H1 (cell line): Measurements from ENCODE around the gene SLC41A1. TPM values are rescaled to one million over a fixed set of nuclear protein-coding genes. Genes with fewer than 3 reads are reported as not detected.

Experiments used
- CTCF ChIA-PET: fragments of 300-600 bp; sonication (Branson Sonifier 250); formaldehyde crosslinking; loops from one replicate; lab custom pipeline; 2021; ENCODE audit not compliant: partially characterized antibody; lab: Charles Lee
- POLR2A ChIA-PET: fragments of 300-600 bp; sonication (Branson Sonifier 250); formaldehyde crosslinking; loops from one replicate; lab custom pipeline; 2021; ENCODE audit warnings: inconsistent platforms; ENCODE audit not compliant: partially characterized antibody; lab: Charles Lee
- DNase-seq, 2 experiments: peaks; one replicate each; pipeline versions ENCODE4 v3.0.0 to v3.0.0-alpha.2; 2010 to 2022; ENCODE audit warnings: low spot score in 2 of 2, low read depth in 1 of 2, mixed read lengths in 1 of 2
- FAIRE-seq: peaks from 2 replicates; lab custom pipeline; 2011; peaks lifted over from hg19 to GRCh38; lab: Jason Lieb, UNC
- H2AFZ ChIP-seq: 2 replicates; pipeline ENCODE4 v1.8.1; 2012; ENCODE audit warnings: low read length, inconsistent platforms
- H2AK5ac ChIP-seq: 2 replicates; pipeline ENCODE4 v1.6.1; 2013; ENCODE audit warnings: low read depth, low read length
- H2BK120ac ChIP-seq: replicated peaks from 2 replicates; pipeline ENCODE3; 2013; ENCODE audit warnings: low read depth, low read length, inconsistent platforms
- H2BK12ac ChIP-seq: 2 replicates; pipeline ENCODE4 v1.6.1; 2013; ENCODE audit warnings: low read depth, low read length
- H2BK15ac ChIP-seq: 2 replicates; pipeline ENCODE4 v1.6.1; 2013; ENCODE audit warnings: low read length
- H2BK20ac ChIP-seq: 2 replicates; pipeline ENCODE4 v1.6.1; 2013; ENCODE audit warnings: low read length
- H2BK5ac ChIP-seq: 2 replicates; pipeline ENCODE4 v1.6.1; 2013; ENCODE audit warnings: low read depth, low read length
- H3K14ac ChIP-seq: 2 replicates; pipeline ENCODE4 v1.6.1; 2013; ENCODE audit warnings: inconsistent platforms; ENCODE audit not compliant: insufficient read length
- H3K18ac ChIP-seq: 2 replicates; pipeline ENCODE4 v1.6.1; 2013; ENCODE audit warnings: low read length; ENCODE audit errors: extremely low read depth
- H3K23ac ChIP-seq: 2 replicates; pipeline ENCODE4 v1.6.1; 2013; ENCODE audit warnings: inconsistent platforms; ENCODE audit not compliant: insufficient read length
- H3K23me2 ChIP-seq: 2 replicates; pipeline ENCODE4 v1.6.1; 2013; ENCODE audit warnings: low read depth, low read length
- H3K27ac ChIP-seq: 2 replicates; pipeline ENCODE4 v1.6.1; 2011; ENCODE audit warnings: low read depth, low read length, inconsistent platforms
- H3K27me3 ChIP-seq, 4 experiments: replicated peaks in 1 of 4; 1 replicate in 1 of 4; 2 replicates in 3 of 4; pipeline versions ENCODE4 v1.6.1 to v1.8.1; 2011 to 2013; ENCODE audit warnings: low read length in 3 of 4, mild to moderate bottlenecking in 3 of 4, inconsistent platforms in 2 of 4, mixed read lengths in 2 of 4, moderate library complexity in 1 of 4; ENCODE audit not compliant: control insufficient read depth in 3 of 4, insufficient read depth in 3 of 4; ENCODE audit errors: extremely low read depth in 1 of 4
- H3K36me3 ChIP-seq, 4 experiments: 2 replicates each; pipeline versions ENCODE4 v1.6.1 to v1.8.1; 2011 to 2013; ENCODE audit warnings: mild to moderate bottlenecking in 4 of 4, low read length in 3 of 4, moderate library complexity in 2 of 4, control low read depth in 1 of 4, inconsistent platforms in 1 of 4; ENCODE audit not compliant: insufficient read depth in 4 of 4, control insufficient read depth in 2 of 4
- H3K4ac ChIP-seq: replicated peaks from 2 replicates; pipeline ENCODE3; 2013; ENCODE audit warnings: low read length, low read depth, mixed read lengths, inconsistent platforms; ENCODE audit not compliant: insufficient read length
- H3K4me1 ChIP-seq, 4 experiments: replicated peaks in 1 of 4; 1 replicate in 1 of 4; 2 replicates in 3 of 4; pipeline versions ENCODE4 v1.6.1 to v1.8.1; 2011 to 2013; ENCODE audit warnings: low read length in 3 of 4, inconsistent platforms in 2 of 4, mixed read lengths in 1 of 4; ENCODE audit not compliant: insufficient read depth in 4 of 4, control insufficient read depth in 3 of 4
- H3K4me2 ChIP-seq, 2 experiments: 2 replicates each; pipeline versions ENCODE4 v1.6.1 to v1.8.1; 2011 to 2013; ENCODE audit warnings: low read depth in 2 of 2, low read length in 2 of 2, control low read depth in 1 of 2, inconsistent platforms in 1 of 2, mild to moderate bottlenecking in 1 of 2; ENCODE audit not compliant: insufficient read depth in 1 of 2
- H3K4me3 ChIP-seq, 4 experiments: fragments of 200-600, 300-600 bp in 1 of 4; sonication (generic), shearing (Covaris generic), sonication (Bioruptor Twin) in 1 of 4; 2 replicates each; pipeline versions ENCODE4 v1.5.1 to v1.8.1; 2011 to 2016; ENCODE audit warnings: low read length in 4 of 4, low read depth in 3 of 4, control low read depth in 2 of 4, inconsistent platforms in 2 of 4, mild to moderate bottlenecking in 2 of 4, mixed read lengths in 1 of 4, moderate library complexity in 1 of 4; ENCODE audit not compliant: insufficient read depth in 2 of 4; ENCODE audit errors: extremely low read depth in 1 of 4
- H3K56ac ChIP-seq: replicated peaks from 2 replicates; pipeline ENCODE3; 2013; ENCODE audit warnings: low read depth, mild to moderate bottlenecking, mixed read lengths, low read length, inconsistent platforms; ENCODE audit not compliant: insufficient read length
- H3K79me1 ChIP-seq: 2 replicates; pipeline ENCODE4 v1.6.1; 2013; ENCODE audit warnings: low read depth, low read length, control low read depth
- H3K79me2 ChIP-seq, 2 experiments: 2 replicates each; pipeline versions ENCODE4 v1.6.1 to v1.8.1; 2012 to 2013; ENCODE audit warnings: low read length in 2 of 2, mild to moderate bottlenecking in 2 of 2, inconsistent platforms in 1 of 2; ENCODE audit not compliant: insufficient read depth in 2 of 2, control insufficient read depth in 1 of 2
- H3K9ac ChIP-seq, 4 experiments: replicated peaks in 1 of 4; 1 replicate in 1 of 4; 2 replicates in 3 of 4; pipeline versions ENCODE4 v1.6.1 to v1.8.1; 2011 to 2013; ENCODE audit warnings: low read depth in 3 of 4, low read length in 3 of 4, control low read depth in 2 of 4, mild to moderate bottlenecking in 2 of 4, moderate library complexity in 2 of 4, inconsistent platforms in 1 of 4; ENCODE audit errors: extremely low read depth in 1 of 4
- H3K9me3 ChIP-seq, 2 experiments: 2 replicates each; pipeline versions ENCODE4 v1.6.1 to v1.8.1; 2012 to 2013; ENCODE audit warnings: mild to moderate bottlenecking in 2 of 2, moderate library complexity in 2 of 2, control low read depth in 1 of 2, inconsistent platforms in 1 of 2, low read depth in 1 of 2, low read length in 1 of 2, mixed read lengths in 1 of 2; ENCODE audit not compliant: insufficient read depth in 2 of 2
- H4K20me1 ChIP-seq, 2 experiments: replicated peaks in 1 of 2; 2 replicates each; pipeline versions ENCODE3 to v1.8.1; 2011 to 2013; ENCODE audit warnings: inconsistent platforms in 2 of 2, low read length in 2 of 2, mild to moderate bottlenecking in 1 of 2; ENCODE audit not compliant: insufficient read depth in 2 of 2, control insufficient read depth in 1 of 2
- H4K5ac ChIP-seq: 2 replicates; pipeline ENCODE4 v1.6.1; 2013; ENCODE audit warnings: low read length, low read depth, mixed read lengths, inconsistent platforms; ENCODE audit not compliant: insufficient read length
- H4K8ac ChIP-seq: 2 replicates; pipeline ENCODE4 v1.8.0; 2013; ENCODE audit warnings: mild to moderate bottlenecking, moderate library complexity, low read length, inconsistent platforms; ENCODE audit not compliant: insufficient read depth; ENCODE audit errors: extremely low read depth
- H4K91ac ChIP-seq: replicated peaks from 2 replicates; pipeline ENCODE3; 2013; ENCODE audit warnings: low read length, mixed read lengths, inconsistent platforms; ENCODE audit not compliant: insufficient read length
- ASH2L ChIP-seq: fragments of 200-600, 300-600 bp; sonication (generic); IDR thresholded peaks from one replicate; pipeline ENCODE4 v1.7.1; 2017; ENCODE audit warnings: low read length
- ATF2 ChIP-seq: IDR thresholded peaks from 2 replicates; pipeline ENCODE4 v1.6.1; 2012; ENCODE audit warnings: low read length, inconsistent platforms
- BRCA1 ChIP-seq: IDR thresholded peaks from 2 replicates; pipeline ENCODE4 v1.6.1; 2012; ENCODE audit warnings: low read depth, low read length, improper control_type of control experiment
- CTBP2 ChIP-seq: IDR thresholded peaks from 2 replicates; pipeline ENCODE4 v1.7.0; 2011; ENCODE audit warnings: borderline replicate concordance, mild to moderate bottlenecking, moderate library complexity, mixed read lengths, low read length; ENCODE audit not compliant: insufficient read depth, insufficient read length
- GABPA ChIP-seq: IDR thresholded peaks from 2 replicates; pipeline ENCODE4 v1.6.1; 2011; ENCODE audit warnings: mild to moderate bottlenecking, low read length, moderate library complexity, borderline replicate concordance; ENCODE audit not compliant: insufficient read depth
- NANOG ChIP-seq: IDR thresholded peaks from 2 replicates; pipeline ENCODE4 v1.6.1; 2011; ENCODE audit warnings: low read length, low read depth, mild to moderate bottlenecking, inconsistent platforms; ENCODE audit not compliant: insufficient read depth, poor library complexity, severe bottlenecking
- NRF1 ChIP-seq: IDR thresholded peaks from 2 replicates; pipeline ENCODE4 v1.6.1; 2011; ENCODE audit warnings: mild to moderate bottlenecking, low read depth, low read length, improper control_type of control experiment
- PHF8 ChIP-seq: fragments of 200-600 bp; sonication (generic); conservative IDR thresholded peaks from 2 replicates; pipeline ENCODE4 v1.7.1; 2012; ENCODE audit warnings: low read depth, mild to moderate bottlenecking, inconsistent platforms, low read length, moderate library complexity
- SIX5 ChIP-seq: IDR thresholded peaks from 2 replicates; pipeline ENCODE4 v1.6.1; 2011; ENCODE audit warnings: mild to moderate bottlenecking, low read depth, low read length
- SP1 ChIP-seq: IDR thresholded peaks from 2 replicates; pipeline ENCODE4 v1.6.1; 2011; ENCODE audit warnings: low read depth, low read length
- SP4 ChIP-seq: IDR thresholded peaks from 2 replicates; pipeline ENCODE4 v1.6.1; 2012; ENCODE audit warnings: low read length, inconsistent platforms
- WGBS, 2 experiments: shearing (Covaris generic) in 1 of 2; methylation state at CpG; one replicate each; pipeline versions ENCODE4 v1.1.6 to v1.1.7; 2013 to 2015; ENCODE audit warnings: low lambda C conversion rate in 2 of 2, mixed read lengths in 2 of 2, inconsistent platforms in 1 of 2, low coverage in 1 of 2, missing lambda C conversion rate in 1 of 2; ENCODE audit not compliant: insufficient replicate concordance in 2 of 2, insufficient coverage in 1 of 2, insufficient read length in 1 of 2; ENCODE audit errors: extremely low coverage in 1 of 2, missing lambda C conversion rate in 1 of 2; 5-methylcytosine and 5-hydroxymethylcytosine counted together
- polyA plus RNA-seq, 7 experiments: library from polyadenylated mRNA; depleted of rRNA in 3 of 7; stranded (reverse) in 5 of 7; unstranded in 2 of 7; fragments of >200 nt in 5 of 7; fragments of 200-250 nt in 2 of 7; gene quantifications; 1 replicate in 5 of 7; 2 replicates in 1 of 7; 4 replicates in 1 of 7; pipeline versions ENCODE4 v1.2.1 to v1.2.3, GENCODE V29; 2011 to 2013; ENCODE audit warnings: missing spikeins in 2 of 7, mixed read lengths in 2 of 7
- total RNA-seq: library from RNA; stranded (reverse); fragmentation: NEBNext Ultra II Directional; extraction: Animal tissue kit (Norgen Biotek cat#: 25700); gene quantifications from 2 replicates; pipeline ENCODE4 v1.2.1, GENCODE V29; 2021

SLC41A1 gene
- total and polyA plus RNA-seq, 2 of the 8 experiments (the other 6 are each of a cell fraction or from before 2014, with no cell fraction given): 41.2 to 42.3 TPM

GRCh38 chr1:205849619-205850355, 36.8 kb upstream of the SLC41A1 start, which contains the start of gene PM20D1:
PM20D1 (minus strand) TSS chr1:205850132; CDS start chr1:205850072, 60 bp downstream.
- no peaks in the 10 kb centered on the region for H3K4me1 ChIP-seq
- DNase-seq: peak; percentile 19 to 54
- no peak within 1 kb of the TSS for H3K18ac ChIP-seq
- no peak within 1 kb of the TSS for H3K4ac ChIP-seq
- H4K91ac ChIP-seq: no peak within 1 kb of the TSS
- no peaks in the 10 kb centered on the region for H4K20me1 ChIP-seq
- peak within 1 kb of the TSS in 1 of 2 experiments; percentile 22; a peak in 1 of 4 replicates for H3K4me2 ChIP-seq
- H4K5ac ChIP-seq: no peak within 1 kb of the TSS
- H3K36me3 ChIP-seq: no peaks in the 10 kb centered on the region
- no peak within 1 kb of the TSS for H2AK5ac ChIP-seq
- no peaks in the 10 kb centered on the region for H3K79me1 ChIP-seq
- no peak within 1 kb of the TSS for H2BK5ac ChIP-seq
- peaks cover 0 to 3% of the 10 kb centered on the region in 2 experiments; a peak in 1 of 4 replicates for H3K9me3 ChIP-seq
- no peaks in the 10 kb centered on the region; a peak in 2 of 7 replicates for H3K27me3 ChIP-seq
- no peaks in the 10 kb centered on the region for H3K23me2 ChIP-seq
- H4K8ac ChIP-seq: no peak within 1 kb of the TSS
- H3K23ac ChIP-seq: no peak within 1 kb of the TSS
- H3K79me2 ChIP-seq: no peaks in the 10 kb centered on the region
- no peak within 1 kb of the TSS for H3K56ac ChIP-seq
- no peak within 1 kb of the TSS for H3K14ac ChIP-seq
- H3K4me3 ChIP-seq: peak within 1 kb of the TSS in 1 of 4 experiments; percentile 16; a peak in 1 of 8 replicates
- H2AFZ ChIP-seq: no peak within 1 kb of the TSS
- WGBS, 2 experiments: 85% methylated on average over 38 of the region's 39 CpGs; no CpG with 5 or more reads in 1 of the 2 experiments
- POLR2A ChIA-PET: interaction anchor here (0.8 to 1.1 kb wide), 4 partner anchors 9 to 66 kb away, joined by 3 to 6 read pairs (median 4); no protein-coding TSS in a partner anchor
- H2BK15ac ChIP-seq: no peak within 1 kb of the TSS
- CTCF ChIA-PET: interaction anchor here (0.6 to 1.5 kb wide), 7 partner anchors 9 to 138 kb away, joined by 3 to 9 read pairs (median 4); no protein-coding TSS in a partner anchor
- no peak within 1 kb of the TSS for H3K9ac ChIP-seq
- H3K27ac ChIP-seq: no peak within 1 kb of the TSS
- no peak within 1 kb of the TSS for H2BK12ac ChIP-seq
- no peak within 1 kb of the TSS for H2BK20ac ChIP-seq
- no peak within 1 kb of the TSS for H2BK120ac ChIP-seq
- no peak for FAIRE-seq
- TF ChIP-seq PHF8: no peak
- no peak for TF ChIP-seq SIX5
- TF ChIP-seq ATF2: no peak
- peak; percentile 14; the same call in 1 of the 2 replicates for TF ChIP-seq SP1
- no peak for TF ChIP-seq ASH2L
- no peak for TF ChIP-seq NRF1
- TF ChIP-seq SP4: no peak
- TF ChIP-seq GABPA: no peak
- TF ChIP-seq NANOG: no peak
- no peak for TF ChIP-seq CTBP2
- TF ChIP-seq BRCA1: no peak
